RWPE1 (cell line): ENCODE data around the gene TCEAL9.

Experiments
- CTCF ChIA-PET: fragments of 350-600 bp; sonication (Branson Sonifier 250); formaldehyde crosslinking; extraction: SDS; loops from one replicate; lab custom pipeline; 2021; lab: Yijun Ruan, JAX
- POLR2A ChIA-PET: fragments of 400-600 bp; formaldehyde crosslinking; extraction: SDS; loops from one replicate; lab custom pipeline; 2020; ENCODE audit warnings: antibody characterized with exemption; ENCODE audit not compliant: low non-redundant PET; lab: Yijun Ruan, JAX
- DNase-seq: peaks from one replicate; pipeline ENCODE4 v3.0.0; 2012; ENCODE audit warnings: low spot score
- H3K27ac ChIP-seq: fragments of 450-650 bp; 2 replicates; pipeline ENCODE4 v1.5.1; 2017
- TF ChIP-seq, protein P1 (sequence below): fragments of 450-650 bp; conservative IDR thresholded peaks from 2 replicates; pipeline ENCODE4 v1.5.1; 2017; ENCODE audit warnings: low read depth, mild to moderate bottlenecking

Gene TCEAL9, protein sequence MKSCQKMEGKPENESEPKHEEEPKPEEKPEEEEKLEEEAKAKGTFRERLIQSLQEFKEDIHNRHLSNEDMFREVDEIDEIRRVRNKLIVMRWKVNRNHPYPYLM

DNA sequence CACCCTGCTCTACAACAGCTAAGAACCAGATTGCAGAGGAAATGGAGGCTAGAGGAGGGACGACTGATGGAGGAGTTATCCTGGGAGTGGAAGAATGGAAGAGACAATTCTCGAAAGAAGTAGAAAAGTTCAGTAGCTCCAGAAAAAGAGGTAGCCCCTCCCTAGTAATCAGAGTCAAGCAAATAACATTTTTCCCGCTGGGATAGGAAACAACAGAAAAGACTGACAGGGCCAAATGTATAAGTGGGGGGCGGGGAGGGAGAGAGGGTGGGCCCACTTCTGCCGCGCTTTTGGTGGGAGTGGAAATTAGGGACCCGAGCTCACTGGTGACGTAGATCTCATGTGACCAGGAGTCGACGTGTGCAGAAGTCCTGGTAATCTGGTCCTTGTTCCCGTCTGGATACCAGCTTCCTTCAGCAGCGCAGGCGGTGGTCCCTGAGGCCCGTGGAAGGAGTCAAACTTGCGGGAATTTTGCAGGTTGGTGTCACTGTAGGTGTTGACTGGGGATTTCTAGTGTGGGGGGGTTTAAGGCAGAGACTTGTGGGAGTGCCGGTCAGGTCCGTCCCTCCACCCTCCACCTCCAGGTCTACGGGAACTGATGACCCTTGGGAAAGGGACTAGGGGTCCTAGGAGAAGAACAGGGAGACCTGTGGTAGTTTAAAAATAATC, at the start of gene TCEAL9:
Gene TCEAL9 (plus strand): TSS at position 377 of the 669 bp plus-strand sequence. CDS start 1,179 bp downstream, outside the sequence.
- peak within 1 kb of the TSS; percentile 79 for H3K27ac ChIP-seq
- no peak for DNase-seq
- TF ChIP-seq, protein P1, sequence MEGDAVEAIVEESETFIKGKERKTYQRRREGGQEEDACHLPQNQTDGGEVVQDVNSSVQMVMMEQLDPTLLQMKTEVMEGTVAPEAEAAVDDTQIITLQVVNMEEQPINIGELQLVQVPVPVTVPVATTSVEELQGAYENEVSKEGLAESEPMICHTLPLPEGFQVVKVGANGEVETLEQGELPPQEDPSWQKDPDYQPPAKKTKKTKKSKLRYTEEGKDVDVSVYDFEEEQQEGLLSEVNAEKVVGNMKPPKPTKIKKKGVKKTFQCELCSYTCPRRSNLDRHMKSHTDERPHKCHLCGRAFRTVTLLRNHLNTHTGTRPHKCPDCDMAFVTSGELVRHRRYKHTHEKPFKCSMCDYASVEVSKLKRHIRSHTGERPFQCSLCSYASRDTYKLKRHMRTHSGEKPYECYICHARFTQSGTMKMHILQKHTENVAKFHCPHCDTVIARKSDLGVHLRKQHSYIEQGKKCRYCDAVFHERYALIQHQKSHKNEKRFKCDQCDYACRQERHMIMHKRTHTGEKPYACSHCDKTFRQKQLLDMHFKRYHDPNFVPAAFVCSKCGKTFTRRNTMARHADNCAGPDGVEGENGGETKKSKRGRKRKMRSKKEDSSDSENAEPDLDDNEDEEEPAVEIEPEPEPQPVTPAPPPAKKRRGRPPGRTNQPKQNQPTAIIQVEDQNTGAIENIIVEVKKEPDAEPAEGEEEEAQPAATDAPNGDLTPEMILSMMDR = no peak
- ChIA-PET CTCF (interaction anchor here (0.6 kb wide), 1 partner anchor 42 kb away, joined by 3 read pairs; no protein-coding TSS in a partner anchor), POLR2A (no interaction called here)

DNA sequence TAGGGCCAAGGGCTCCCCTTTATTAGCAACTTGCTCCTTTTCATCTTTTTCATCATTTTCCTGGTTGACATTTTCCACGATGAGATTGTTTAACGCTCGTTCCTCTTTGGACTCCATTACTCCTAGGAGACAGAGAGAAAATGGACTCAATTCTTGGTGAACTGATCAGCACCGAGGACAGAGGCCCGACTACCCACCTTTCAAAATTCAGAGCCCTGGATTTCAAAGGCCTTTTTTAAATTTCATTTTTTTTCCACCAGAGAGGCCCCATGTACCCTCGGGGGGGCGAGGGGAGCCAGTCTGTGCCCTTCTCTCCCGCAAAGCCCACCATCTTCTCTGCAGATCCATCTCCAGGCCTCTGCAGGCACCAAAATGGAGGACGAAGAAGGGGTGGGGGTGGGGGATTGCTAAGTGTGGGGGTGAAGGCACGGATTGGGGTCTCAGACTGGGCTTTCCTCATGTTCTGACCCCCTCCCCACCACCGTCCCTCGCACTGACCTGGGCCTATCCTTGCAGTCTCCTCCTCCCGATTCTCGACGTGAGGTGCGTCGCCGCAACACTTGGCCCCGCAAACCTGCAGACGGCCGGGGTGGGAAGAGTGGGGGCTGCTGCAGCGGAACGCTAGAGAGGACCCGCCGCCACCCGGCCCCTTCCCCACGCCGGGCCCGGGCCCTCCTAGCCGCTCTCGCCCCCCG, 46.3 kb upstream of the TCEAL9 start:
- CTCF ChIA-PET = interaction anchor here (0.5 kb wide), 1 partner anchor 1514 kb away, joined by 4 read pairs; no protein-coding TSS in a partner anchor
- no peak for DNase-seq
- no peak overlapping the region for H3K27ac ChIP-seq
- POLR2A ChIA-PET = no interaction called here
- TF ChIP-seq, protein P1 = no peak

DNA sequence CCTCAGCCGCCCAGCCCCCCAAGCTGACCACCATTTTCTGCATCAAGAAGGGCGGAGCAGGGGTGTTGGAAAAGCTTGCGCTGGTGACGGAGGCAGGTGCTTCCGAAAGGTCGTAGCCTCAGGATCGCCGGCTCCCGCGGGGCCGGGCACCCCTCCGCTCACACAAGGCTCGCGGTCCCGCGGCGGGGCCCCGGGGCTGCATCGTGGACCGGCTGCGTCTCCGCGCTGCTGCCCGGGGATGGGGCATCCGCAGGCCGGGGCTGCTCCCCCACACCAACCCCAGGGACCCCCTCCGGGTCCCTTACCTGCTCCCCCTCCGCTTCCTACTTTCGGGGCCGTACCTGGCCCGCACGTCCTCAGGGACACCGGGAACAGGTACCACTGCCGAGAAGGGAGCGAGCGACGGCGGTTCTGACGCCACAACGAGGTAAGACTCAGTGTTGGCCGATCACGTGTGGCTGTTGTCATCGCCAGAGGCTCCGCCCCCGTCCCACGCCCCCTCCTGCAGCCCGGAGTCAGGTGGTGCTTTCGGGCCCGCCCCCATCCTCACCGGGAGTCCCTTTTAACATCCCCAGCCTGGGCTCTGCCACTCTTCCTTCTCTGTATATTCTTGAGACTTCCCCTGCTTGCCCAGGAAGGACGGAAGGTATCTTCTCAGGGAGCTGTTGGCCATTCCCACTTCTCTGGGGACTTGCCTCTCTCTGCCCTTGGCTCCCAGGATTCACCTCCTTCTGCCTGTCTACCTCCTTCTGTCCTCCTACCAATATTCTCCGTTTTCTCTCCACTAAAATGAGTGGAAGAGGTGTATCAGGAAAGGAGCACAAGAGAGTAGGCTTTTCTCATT, 45.5 kb upstream of the TCEAL9 start, which contains the start of gene BEX2:
Gene BEX2 (minus strand): TSS at position 436 of the 844 bp plus-strand sequence. CDS start 1,014 bp downstream, outside the sequence.
- CTCF ChIA-PET = interaction anchor here (0.5 kb wide), 1 partner anchor 1515 kb away, joined by 4 read pairs; no protein-coding TSS in a partner anchor
- POLR2A ChIA-PET = interaction anchor here (0.6 kb wide), 1 partner anchor 56 kb away, joined by 3 read pairs; the partner anchor contains the start of gene TCEAL8
- TF ChIP-seq, protein P1 = no peak
- DNase-seq = peak; percentile 67
- H3K27ac ChIP-seq = no peak within 1 kb of the TSS

DNA sequence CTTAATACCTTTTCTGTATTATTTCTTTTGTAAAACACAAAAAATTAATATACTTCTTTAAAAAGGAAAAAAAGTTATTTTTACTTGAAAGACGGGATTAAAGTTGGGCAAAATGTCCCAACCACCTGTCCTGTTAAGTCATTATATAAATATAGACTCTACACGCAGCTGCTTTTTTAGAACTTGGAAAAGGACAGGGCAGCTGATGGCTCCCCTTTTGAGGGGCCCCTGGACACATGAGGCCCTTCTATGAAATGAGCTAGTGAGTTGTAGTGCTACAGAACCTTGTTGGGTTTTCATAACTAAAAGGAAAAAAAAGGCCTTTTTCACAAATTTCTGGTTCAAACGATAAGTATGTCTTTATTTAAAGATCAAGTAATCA, 44.9 kb upstream of the TCEAL9 start:
- CTCF ChIA-PET = no interaction called here
- TF ChIP-seq, protein P1 = no peak

DNA sequence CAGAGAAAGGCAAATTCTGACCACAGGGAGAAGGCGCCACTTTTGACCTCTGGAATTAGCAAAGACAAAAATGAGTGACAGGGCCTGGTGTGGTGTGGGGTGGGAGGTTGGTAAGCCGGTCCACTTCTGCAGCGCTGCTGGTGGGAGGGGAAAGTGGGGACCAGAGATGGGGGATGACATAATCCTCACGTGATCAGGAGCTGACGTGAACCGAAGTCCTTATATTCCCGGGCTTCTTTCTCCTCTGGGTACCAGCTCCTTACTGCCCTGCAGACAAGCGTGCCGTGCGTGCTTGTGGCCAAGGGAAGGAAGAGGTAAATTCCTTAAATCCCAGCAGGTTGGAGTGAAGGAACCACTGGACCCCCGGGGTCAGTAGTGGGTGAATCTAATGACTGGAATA, 26.3 kb upstream of the TCEAL9 start, which contains the start of gene TCEAL7:
Gene TCEAL7 (plus strand): TSS at position 249 of the 400 bp plus-strand sequence. CDS start 1,165 bp downstream, outside the sequence.
- POLR2A ChIA-PET = no interaction called here
- CTCF ChIA-PET = no interaction called here
- TF ChIP-seq, protein P1 = no peak
- no peak for DNase-seq
- H3K27ac ChIP-seq = no peak within 1 kb of the TSS

More for the DNA sequence above, 44.9 kb upstream of the TCEAL9 start:
- H3K27ac ChIP-seq = no peak overlapping the region
- POLR2A ChIA-PET = no interaction called here
- no peak for DNase-seq
